ENCODE measurements around the gene OR10A6.

GRCh38 chr11:7965386-7965785, 34.3 kb upstream of the OR10A6 start, which contains the start of gene NLRP10:
- TF ChIP-seq CTCF (conservative IDR thresholded peaks at IDR 0.05; ENCODE audit: low read depth, low read length) (no peak), EZH2 (IDR thresholded peaks at IDR 0.05; ENCODE audit: borderline replicate concordance, low read depth, low read length, poor library complexity, severe bottlenecking) (no peak)

Measured in A673 (cell line).